ENCODE results near the gene GRIK1.

The GRIK1 gene

DNA sequence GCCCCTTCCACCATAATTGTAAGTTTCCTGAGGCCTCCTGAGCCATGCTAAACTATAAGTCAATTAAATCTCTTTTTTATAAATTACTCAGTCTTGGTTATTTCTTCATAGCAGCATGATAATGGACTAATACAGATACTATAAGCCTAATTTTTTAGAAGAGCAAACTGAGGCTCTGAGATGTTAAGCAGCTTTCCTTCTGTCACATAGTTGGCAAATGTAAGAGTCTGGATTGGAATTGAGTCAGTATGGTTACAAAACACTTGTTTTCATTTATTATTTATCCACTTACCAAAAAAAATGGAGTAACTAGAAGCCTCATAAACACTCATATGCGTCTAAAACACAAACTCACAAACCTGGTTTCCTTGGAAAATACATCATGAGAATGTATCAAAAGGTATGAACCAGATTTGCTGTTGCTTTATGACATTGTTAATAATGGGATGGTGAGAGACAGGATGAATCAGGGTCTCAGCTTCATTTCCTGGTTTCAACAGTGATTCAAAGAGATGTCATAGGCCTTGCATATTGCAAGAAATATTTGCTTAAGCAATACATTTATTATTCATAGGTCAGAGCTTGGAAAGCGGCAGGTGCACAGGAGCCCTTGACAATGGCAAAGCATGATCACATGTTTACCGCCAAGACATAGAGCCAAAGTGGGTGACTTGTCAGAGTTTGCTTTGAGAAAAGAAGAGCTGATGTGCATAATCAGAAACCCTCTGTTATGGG is 221.5 kb downstream of the GRIK1 start:
- no peak for DNase-seq (ENCODE audit: low read depth in 3 of 3)

- no peak for DNase-seq (ENCODE audit: low read depth in 3 of 3)
These were observed 222.1 kb downstream of the GRIK1 start for GRCh38 chr21:29717659-29718058.

DNA sequence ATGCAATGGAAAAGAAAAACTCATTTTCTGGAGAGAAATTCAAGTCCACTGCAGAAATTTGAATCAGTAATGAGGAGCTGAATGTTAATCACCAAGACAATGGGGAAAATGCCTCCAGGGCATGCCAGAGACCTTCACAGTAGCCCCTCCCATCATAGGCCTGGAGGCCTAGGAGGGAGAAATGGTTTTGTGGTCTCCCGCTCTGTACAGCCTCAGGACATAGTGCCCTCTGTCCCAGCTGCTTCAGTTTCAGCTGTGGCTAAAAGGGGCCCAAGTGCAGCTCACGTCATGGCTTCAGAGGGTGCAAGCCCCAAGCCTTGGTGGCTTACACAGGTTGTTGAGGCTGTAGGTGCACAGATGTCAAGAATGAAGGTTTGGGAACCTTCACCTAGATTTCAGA is 223.0 kb downstream of the GRIK1 start:
- DNase-seq (ENCODE audit: low read depth in 3 of 3): no peak

GRCh38 chr21:29715089-29715488 is 224.7 kb downstream of the GRIK1 start:
- no peak for DNase-seq (ENCODE audit: low read depth in 3 of 3)

- no peak for DNase-seq (ENCODE audit: low read depth in 3 of 3)
These were observed 227.0 kb downstream of the GRIK1 start for GRCh38 chr21:29712818-29713217.

DNA sequence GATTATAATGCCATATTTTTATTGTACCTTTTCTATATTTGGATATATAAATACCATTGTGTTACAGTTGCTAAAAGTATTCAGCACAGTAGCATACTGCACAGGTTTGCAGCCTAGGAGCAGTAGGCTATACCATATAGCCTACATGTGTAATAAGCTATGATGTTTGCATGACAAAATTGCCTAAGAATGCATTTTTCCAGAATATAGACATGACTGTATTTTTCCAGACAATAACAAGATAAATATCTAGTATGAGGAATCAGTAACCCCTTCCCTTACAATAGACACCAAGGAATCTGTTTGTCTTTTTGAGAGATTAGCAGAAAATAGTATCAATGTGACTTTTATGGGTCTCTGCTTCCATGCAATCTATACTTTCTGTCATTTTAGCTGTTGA is 228.6 kb downstream of the GRIK1 start:
- no peak for DNase-seq (ENCODE audit: low read depth in 3 of 3)

DNA sequence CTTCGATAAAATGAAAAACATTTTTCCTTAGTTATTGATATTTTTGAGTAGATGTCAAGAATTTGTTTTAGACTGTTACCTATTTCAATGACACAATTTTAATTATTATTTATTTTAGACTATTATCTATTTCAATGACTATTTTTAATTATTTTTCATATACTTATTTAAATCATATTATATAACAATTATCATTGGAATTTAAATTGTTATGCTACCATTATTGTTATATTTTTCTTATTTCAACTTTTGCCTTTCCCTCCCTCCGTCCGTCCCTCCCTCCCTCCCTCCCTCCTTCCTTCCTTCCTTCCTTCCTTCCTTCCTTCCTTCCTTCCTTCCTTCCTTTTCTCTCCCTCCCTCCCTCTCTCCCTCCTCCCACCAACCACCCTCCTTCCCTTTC is 229.3 kb downstream of the GRIK1 start:
- no peak for DNase-seq (ENCODE audit: low read depth in 3 of 3)

DNA sequence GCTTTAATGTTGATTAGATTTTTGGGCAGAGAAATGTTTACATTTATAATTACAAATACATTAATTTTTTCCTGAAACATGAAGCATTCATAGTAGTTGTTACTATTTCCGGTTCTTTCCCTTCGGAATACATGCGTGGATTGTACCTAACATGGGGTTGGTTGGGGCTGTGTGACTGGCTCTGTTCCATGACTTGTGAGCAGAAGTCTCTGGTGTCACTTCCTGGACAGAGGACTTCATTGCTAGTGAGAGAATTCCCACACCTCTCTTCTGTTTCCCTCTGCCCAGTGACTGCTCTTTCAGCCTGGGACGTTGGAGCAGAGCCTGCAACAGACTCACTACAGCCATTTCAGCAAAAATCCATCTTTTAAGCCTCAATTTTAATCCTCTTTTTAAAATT is 231.4 kb downstream of the GRIK1 start:
- no peak for DNase-seq (ENCODE audit: low read depth in 3 of 3)

DNA sequence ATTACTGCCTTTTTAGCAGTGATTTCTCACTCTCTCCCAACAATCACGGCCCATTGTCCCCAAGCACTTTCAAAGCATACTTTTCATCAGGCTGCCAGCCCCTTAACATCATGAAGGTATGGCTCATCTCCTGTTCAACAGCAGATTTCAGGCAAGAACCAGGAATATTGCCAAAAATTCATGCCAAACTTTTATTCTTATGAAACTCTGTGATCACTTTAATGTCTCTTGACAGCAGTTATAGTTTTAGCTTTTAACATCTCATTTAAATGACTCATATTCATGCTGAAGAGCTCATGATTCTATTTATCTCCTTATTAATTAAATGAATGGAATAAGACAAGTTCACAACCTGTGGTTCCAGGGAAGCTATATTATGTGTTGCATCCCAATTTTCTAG is 235.1 kb downstream of the GRIK1 start:
- no peak for DNase-seq (ENCODE audit: low read depth in 3 of 3)

- DNase-seq (ENCODE audit: low read depth in 3 of 3): no peak
These were observed 238.1 kb downstream of the GRIK1 start for GRCh38 chr21:29701676-29702075.

DNA sequence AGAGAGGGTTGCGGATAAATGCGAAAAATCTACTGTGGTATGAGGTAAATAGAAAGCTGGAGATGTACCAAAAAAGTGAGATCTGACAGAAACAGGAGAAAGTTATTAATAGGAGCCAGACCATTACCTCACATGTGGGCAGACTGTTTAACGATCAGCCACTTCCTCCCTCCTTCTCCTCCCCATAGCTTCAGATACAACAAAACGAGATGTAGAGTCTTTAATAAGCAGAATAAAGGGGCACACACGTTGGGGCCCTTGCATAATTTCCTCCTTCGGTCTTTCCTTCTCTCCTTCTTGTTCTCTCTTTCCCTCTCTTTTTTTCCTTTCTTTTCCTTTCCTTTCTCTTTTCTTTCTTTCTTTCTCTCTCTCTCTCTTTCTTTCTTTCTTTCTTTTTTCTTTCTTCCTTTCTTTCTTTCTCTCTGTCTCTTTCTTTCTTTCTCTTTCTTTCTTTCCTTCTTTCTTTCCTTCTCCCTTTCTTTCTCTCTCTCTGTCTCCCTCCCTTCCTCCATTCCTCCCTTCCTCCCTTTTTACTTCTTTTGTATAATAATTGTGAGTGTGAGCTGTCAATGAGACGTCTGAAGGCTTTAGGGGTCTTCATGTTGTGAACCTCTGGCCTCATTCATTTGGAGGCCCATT is 242.1 kb downstream of the GRIK1 start:
- no peak for DNase-seq (ENCODE audit: low read depth in 3 of 3)

DNA sequence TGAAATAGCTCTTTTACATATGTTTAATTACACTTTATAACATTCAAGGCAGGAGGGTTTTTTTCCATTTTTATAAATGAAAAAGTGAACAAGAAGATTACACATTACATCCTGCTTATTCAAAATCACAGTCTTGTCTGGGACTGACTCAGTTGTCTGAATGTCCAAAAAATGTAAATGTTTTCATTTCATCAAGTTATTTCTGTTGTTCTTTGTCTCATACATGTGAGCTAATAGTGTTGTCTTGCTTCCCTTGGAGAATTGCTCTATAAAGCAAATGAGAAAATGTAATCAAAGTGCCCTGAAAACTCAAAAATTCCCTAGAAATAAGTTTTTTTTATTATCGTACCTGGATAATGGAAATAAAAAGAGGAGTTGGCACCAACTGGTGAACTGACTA is 242.9 kb downstream of the GRIK1 start:
- no peak for DNase-seq (ENCODE audit: low read depth in 3 of 3)

- DNase-seq (ENCODE audit: low read depth in 3 of 3): no peak
These were observed 247.9 kb downstream of the GRIK1 start for GRCh38 chr21:29691616-29692491.

- no peak for DNase-seq (ENCODE audit: low read depth in 3 of 3)
These were observed 250.0 kb downstream of the GRIK1 start for GRCh38 chr21:29689753-29690152.

DNA sequence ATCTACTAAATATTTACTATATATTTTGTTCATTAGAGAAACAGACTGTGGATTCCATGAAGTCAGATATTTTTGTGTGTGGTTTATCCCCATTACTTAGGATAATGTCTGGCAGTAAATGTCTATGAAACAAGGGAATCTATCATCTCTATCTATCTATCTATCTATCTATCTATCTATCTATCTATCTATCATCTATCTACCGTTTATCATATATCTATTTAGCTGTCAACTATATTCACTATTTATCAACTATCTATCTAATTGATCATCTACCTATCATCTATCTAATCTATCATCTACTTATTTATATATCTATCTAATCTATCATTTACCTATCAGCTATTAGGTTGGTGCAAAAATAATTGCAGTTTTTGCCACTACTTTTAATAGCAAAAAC is 255.7 kb downstream of the GRIK1 start:
- DNase-seq (ENCODE audit: low read depth in 3 of 3): no peak

DNA sequence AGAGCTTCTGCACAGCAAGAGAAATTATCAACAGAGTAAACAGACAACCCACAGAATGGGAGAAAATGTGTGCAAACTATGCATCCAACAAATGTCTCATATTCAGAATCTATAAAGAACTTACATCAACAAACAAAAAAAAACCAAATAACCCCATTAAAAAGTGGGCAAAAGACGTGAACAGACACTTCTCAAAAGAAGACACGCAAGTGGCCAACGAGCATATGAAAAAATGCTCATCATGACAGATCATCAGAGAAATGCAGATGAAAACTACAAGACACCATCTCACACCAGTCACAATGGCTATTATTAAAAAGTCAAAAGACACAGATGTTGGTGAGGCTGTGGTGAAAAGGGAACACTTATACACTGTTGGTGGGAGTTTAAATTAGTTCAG is 257.0 kb downstream of the GRIK1 start:
- DNase-seq (ENCODE audit: low read depth in 3 of 3): no peak

DNA sequence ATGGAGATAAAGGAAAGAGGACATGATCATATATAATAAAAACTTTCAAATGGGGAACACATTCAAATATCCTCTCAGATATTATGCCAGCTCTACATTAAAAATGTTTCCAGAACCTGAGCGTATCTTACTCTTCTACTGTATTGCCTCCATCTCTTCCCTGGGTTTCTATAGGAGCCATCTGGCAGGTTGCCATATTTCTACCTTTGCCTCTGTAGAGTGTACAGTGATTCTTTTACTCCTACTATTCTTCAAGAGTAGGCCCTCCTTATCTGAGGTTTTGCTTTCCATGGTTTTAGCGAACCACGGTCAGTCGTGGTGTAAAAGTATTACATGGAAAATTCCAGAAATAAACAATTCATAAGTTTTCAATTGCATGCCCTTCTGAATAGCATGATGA is 259.5 kb downstream of the GRIK1 start:
- no peak for DNase-seq (ENCODE audit: low read depth in 3 of 3)

DNA sequence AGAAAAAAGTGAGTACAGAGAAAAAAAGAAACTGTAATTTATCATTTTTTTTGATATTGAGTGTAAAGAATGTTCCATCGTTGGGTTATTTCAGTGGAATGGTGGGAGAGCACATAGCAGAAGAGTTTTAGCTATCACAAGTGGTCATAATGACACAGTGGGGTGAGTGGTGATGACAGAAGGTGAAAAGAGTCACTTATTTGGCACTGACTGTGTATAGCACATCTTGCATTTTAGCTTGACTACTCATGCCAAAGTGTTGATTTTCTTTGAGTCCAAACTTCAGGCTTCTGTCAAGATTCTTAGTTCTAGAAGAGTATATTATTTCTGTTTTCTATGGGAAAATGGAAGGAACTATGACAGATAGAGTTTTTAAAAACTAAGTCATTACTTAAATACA is 261.2 kb downstream of the GRIK1 start:
- no peak for DNase-seq (ENCODE audit: low read depth in 3 of 3)

DNA sequence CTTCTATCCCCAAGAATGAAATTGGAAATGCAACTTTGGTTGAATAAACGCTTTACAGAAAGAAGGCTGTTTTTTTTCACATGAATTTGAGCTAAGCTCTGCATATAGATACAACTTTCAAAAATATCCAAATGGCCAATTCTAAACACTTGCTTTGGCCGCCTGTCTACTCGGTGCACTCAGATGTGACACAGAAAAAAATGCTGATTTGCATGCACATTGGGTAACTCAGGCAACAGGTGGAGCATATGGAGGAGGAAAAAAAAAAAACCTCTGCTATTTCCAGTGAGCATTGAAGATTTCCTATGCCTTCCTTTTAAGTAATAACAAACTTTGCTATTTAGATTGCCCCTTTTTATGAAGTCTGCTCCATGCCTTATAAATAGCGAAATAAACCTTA is 262.5 kb downstream of the GRIK1 start:
- no peak for DNase-seq (ENCODE audit: low read depth in 3 of 3)

GRCh38 chr21:29676395-29676794 is 263.4 kb downstream of the GRIK1 start:
- DNase-seq (ENCODE audit: low read depth in 3 of 3): no peak

DNA sequence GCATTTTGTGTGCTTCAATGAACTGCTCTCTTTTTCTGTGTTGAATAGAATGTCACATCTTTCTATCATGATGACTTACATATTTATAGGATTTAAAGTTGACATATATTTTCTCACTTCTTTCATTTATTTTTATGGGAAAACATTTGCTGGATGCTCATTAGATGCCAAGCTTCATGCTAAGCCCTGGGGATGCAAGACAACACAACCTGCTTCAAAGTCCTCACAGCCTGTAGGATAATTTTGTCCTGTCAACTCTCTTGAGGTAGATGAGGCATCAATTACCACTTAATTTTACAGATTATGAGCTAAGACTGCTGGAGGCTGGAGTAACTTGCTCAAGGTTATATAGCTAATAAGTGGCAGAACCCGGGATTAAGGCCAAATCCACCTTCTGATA is 264.3 kb downstream of the GRIK1 start:
- DNase-seq (ENCODE audit: low read depth in 3 of 3): no peak

GRCh38 chr21:29674343-29674742 is 265.5 kb downstream of the GRIK1 start:
- no peak for DNase-seq (ENCODE audit: low read depth in 3 of 3)

- no peak for DNase-seq (ENCODE audit: low read depth in 3 of 3)
These were observed 266.6 kb downstream of the GRIK1 start for GRCh38 chr21:29673096-29673610.

All from stimulated activated CD4-positive, alpha-beta T cell treated with anti-CD3 and anti-CD28 coated beads, TNF-alpha, amount 100 ng/mL, for 24 hours (primary cell).